GM18517 (cell line): ENCODE data around the gene PTPRO.
"Not testable (repeated sequence)": the region's sequence is repeated elsewhere in the genome, so short reads cannot be mapped to it uniquely, and the experiment has no call there.

Experiments used
- ATAC-seq: cut with Tn5 transposase; IDR thresholded peaks from one replicate; pipeline ENCODE4 v1.9.1; 2021; ENCODE audit warnings: mild to moderate bottlenecking, moderate library complexity; ENCODE audit not compliant: unreplicated experiment

PTPRO gene

GRCh38 chr12:15599266-15600037 is 277.1 kb downstream of the PTPRO start:
- ATAC-seq: no peak

- no peak for ATAC-seq
Measured at GRCh38 chr12:15600223-15600935, 278.1 kb downstream of the PTPRO start.

- no peak for ATAC-seq
Measured at GRCh38 chr12:15601210-15601800, 279.0 kb downstream of the PTPRO start.

GRCh38 chr12:15602051-15602672 is 279.9 kb downstream of the PTPRO start:
- ATAC-seq: no peak

GRCh38 chr12:15603474-15604085 is 281.3 kb downstream of the PTPRO start:
- ATAC-seq: no peak

GRCh38 chr12:15605881-15606590 is 283.7 kb downstream of the PTPRO start:
- ATAC-seq: no peak

- no peak for ATAC-seq
Measured at GRCh38 chr12:15608406-15608805, 286.1 kb downstream of the PTPRO start.

- no peak for ATAC-seq
Measured at GRCh38 chr12:15608941-15609340, 286.6 kb downstream of the PTPRO start.

GRCh38 chr12:15613981-15614380 is 291.7 kb downstream of the PTPRO start:
- ATAC-seq: no peak

GRCh38 chr12:15616495-15616894 is 294.2 kb downstream of the PTPRO start:
- ATAC-seq: not testable (repeated sequence)

- no peak for ATAC-seq
Measured at GRCh38 chr12:15620741-15621539, 298.6 kb downstream of the PTPRO start.

- no peak for ATAC-seq
Measured at GRCh38 chr12:15625075-15625474, 302.8 kb downstream of the PTPRO start.

- no peak for ATAC-seq
Measured at GRCh38 chr12:15627995-15628945, 306.0 kb downstream of the PTPRO start.

GRCh38 chr12:15629108-15629507 is 306.8 kb downstream of the PTPRO start:
- ATAC-seq: peak; percentile 64

GRCh38 chr12:15629761-15630160 is 307.5 kb downstream of the PTPRO start:
- no peak for ATAC-seq

GRCh38 chr12:15631007-15631715 is 308.9 kb downstream of the PTPRO start:
- no peak for ATAC-seq

GRCh38 chr12:15632708-15633107 is 310.4 kb downstream of the PTPRO start:
- ATAC-seq: no peak

GRCh38 chr12:15633201-15633600 is 310.9 kb downstream of the PTPRO start:
- no peak for ATAC-seq
